OCI-LY1 (cell line): ENCODE measurements around the gene RASGRF1.

Experiments
- EZH2 ChIP-seq: fragments of 200-600 bp; sonication (generic), shearing (Covaris generic); IDR thresholded peaks from 2 replicates; pipeline ENCODE4 v1.8.0; 2017; ENCODE audit warnings: borderline replicate concordance, mixed run types, mild to moderate bottlenecking, antibody characterized with exemption, low read length, moderate library complexity, mixed read lengths
- TF ChIP-seq, protein P1 (sequence below): fragments of 200-600 bp; sonication (generic), shearing (Covaris generic); IDR thresholded peaks from 2 replicates; pipeline ENCODE4 v1.5.1; 2017; ENCODE audit warnings: mild to moderate bottlenecking, antibody characterized with exemption, low read length, moderate library complexity, mixed read lengths

DNA sequence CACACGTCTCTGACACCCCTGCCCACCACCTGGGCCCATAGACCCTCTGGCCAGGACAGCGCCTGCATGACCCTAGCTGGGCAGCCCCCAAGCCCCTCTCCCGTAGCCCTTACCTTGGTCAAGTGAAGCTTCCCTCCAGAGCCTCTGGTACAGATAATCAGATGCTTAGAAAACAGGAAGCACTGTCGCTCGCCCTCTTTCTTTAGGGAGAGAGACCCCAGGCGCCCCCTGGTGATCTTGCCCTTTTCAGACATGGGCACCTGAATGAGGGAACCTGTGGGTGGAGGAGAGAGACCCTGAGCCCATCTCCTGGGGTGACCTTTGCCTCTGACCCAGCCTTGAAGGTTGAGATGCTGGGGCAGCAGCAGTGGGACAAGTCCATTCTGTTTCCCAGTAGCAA, 65.4 kb downstream of the RASGRF1 start:
- TF ChIP-seq, protein P1, sequence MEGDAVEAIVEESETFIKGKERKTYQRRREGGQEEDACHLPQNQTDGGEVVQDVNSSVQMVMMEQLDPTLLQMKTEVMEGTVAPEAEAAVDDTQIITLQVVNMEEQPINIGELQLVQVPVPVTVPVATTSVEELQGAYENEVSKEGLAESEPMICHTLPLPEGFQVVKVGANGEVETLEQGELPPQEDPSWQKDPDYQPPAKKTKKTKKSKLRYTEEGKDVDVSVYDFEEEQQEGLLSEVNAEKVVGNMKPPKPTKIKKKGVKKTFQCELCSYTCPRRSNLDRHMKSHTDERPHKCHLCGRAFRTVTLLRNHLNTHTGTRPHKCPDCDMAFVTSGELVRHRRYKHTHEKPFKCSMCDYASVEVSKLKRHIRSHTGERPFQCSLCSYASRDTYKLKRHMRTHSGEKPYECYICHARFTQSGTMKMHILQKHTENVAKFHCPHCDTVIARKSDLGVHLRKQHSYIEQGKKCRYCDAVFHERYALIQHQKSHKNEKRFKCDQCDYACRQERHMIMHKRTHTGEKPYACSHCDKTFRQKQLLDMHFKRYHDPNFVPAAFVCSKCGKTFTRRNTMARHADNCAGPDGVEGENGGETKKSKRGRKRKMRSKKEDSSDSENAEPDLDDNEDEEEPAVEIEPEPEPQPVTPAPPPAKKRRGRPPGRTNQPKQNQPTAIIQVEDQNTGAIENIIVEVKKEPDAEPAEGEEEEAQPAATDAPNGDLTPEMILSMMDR: peak; percentile 76
- no peak for TF ChIP-seq EZH2
